OCI-LY7 (cell line): ENCODE data around the gene MRTFB.

Source experiments
- CTCF ChIP-seq: fragments of 200-600 bp; sonication (generic); conservative IDR thresholded peaks from 2 replicates; pipeline ENCODE4 v1.5.1; 2014; ENCODE audit warnings: mild to moderate bottlenecking, antibody characterized with exemption, low read length, moderate library complexity, mixed read lengths
- EZH2phosphoT487 ChIP-seq: fragments of 200-600 bp; sonication (generic); IDR thresholded peaks from 2 replicates; pipeline ENCODE4 v1.6.1; 2018; ENCODE audit warnings: low read depth, borderline replicate concordance, mild to moderate bottlenecking, mixed run types, antibody characterized with exemption, low read length, moderate library complexity, mixed read lengths

- TF ChIP-seq CTCF: no peak
- TF ChIP-seq EZH2phosphoT487: no peak
Measured at GRCh38 chr16:14056970-14057369, 14.1 kb upstream of the MRTFB start.
